Measurements from ENCODE around the gene CKB.

GRCh38 chr14:103483600-103483999, 39.0 kb downstream of the CKB start:
- TF ChIP-seq CTCF (conservative IDR thresholded peaks at IDR 0.05 in 1 of 2, IDR thresholded peaks at IDR 0.05 in 1 of 2; ENCODE audit: low read depth in 1 of 2, low read length in 2 of 2): no peak
- no peak for TF ChIP-seq EZH2 (IDR thresholded peaks at IDR 0.05; ENCODE audit: low read length, missing control alignments)

Data from fibroblast of lung (primary cell).